HAP-1 (cell line): Measurements from ENCODE around the gene SULT1A4.
"Not testable (repeated sequence)": the region's sequence is repeated elsewhere in the genome, so short reads cannot be mapped to it uniquely, and the experiment has no call there.

ENCODE experiments used
- DNase-seq, 2 experiments: peaks; one replicate each; pipeline ENCODE4 v3.0.0-alpha.2; 2016 to 2020; ENCODE audit warnings: low spot score in 2 of 2
- H3K27me3 ChIP-seq: fragments of 250-450 bp; sonication (Bioruptor Pico); 2 replicates; pipeline ENCODE4 v1.5.1; 2020; ENCODE audit warnings: low read depth, mild to moderate bottlenecking, moderate library complexity
- H3K36me3 ChIP-seq: fragments of 250-450 bp; sonication (Bioruptor Pico); replicated peaks from 2 replicates; pipeline ENCODE4 v1.5.1; 2020; ENCODE audit warnings: mild to moderate bottlenecking
- H3K4me1 ChIP-seq: fragments of 250-450 bp; sonication (Bioruptor Pico); 2 replicates; pipeline ENCODE4 v1.5.1; 2020; ENCODE audit warnings: mild to moderate bottlenecking
- H3K4me3 ChIP-seq: fragments of 250-450 bp; sonication (Bioruptor Pico); 2 replicates; pipeline ENCODE4 v1.5.1; 2020; ENCODE audit warnings: mild to moderate bottlenecking, moderate library complexity
- H3K9me3 ChIP-seq: fragments of 250-450 bp; sonication (Bioruptor Pico); 2 replicates; pipeline ENCODE4 v1.5.1; 2020; ENCODE audit warnings: mild to moderate bottlenecking, moderate library complexity
- in situ Hi-C: fragments of 300-500 bp; cut with MboI; formaldehyde crosslinking; loops from 3 replicates; pipeline ENCODE4 v1.14.3; 2020; ENCODE audit warnings: low sequenced_read_pairs, inconsistent platforms, mixed read lengths

The SULT1A4 gene

GRCh38 chr16:29459706-29460646 is at the start of gene SULT1A4:
TSS of gene SULT1A4 (plus strand) at chr16:29459913. CDS start at chr16:29461386, 1,473 bp downstream.
- H3K4me3 ChIP-seq, H3K4me1 ChIP-seq, H3K36me3 ChIP-seq, DNase-seq, H3K27me3 ChIP-seq, H3K9me3 ChIP-seq, in situ Hi-C loops: not testable (repeated sequence)

- H3K4me1 ChIP-seq, H3K4me3 ChIP-seq, H3K27me3 ChIP-seq, DNase-seq, in situ Hi-C loops, H3K36me3 ChIP-seq, H3K9me3 ChIP-seq: not testable (repeated sequence)
Observed at GRCh38 chr16:29423587-29423986, 36.1 kb upstream of the SULT1A4 start.

GRCh38 chr16:29425390-29425789 is 34.3 kb upstream of the SULT1A4 start:
- H3K9me3 ChIP-seq, H3K36me3 ChIP-seq, H3K4me1 ChIP-seq, H3K27me3 ChIP-seq, H3K4me3 ChIP-seq, in situ Hi-C loops, DNase-seq: not testable (repeated sequence)

- in situ Hi-C loops, H3K36me3 ChIP-seq, H3K4me3 ChIP-seq, DNase-seq, H3K27me3 ChIP-seq, H3K9me3 ChIP-seq, H3K4me1 ChIP-seq: not testable (repeated sequence)
Observed at GRCh38 chr16:29453754-29454153, 6.0 kb upstream of the SULT1A4 start.

- H3K4me3 ChIP-seq, DNase-seq, in situ Hi-C loops, H3K9me3 ChIP-seq, H3K27me3 ChIP-seq, H3K4me1 ChIP-seq, H3K36me3 ChIP-seq: not testable (repeated sequence)
Observed at GRCh38 chr16:29454269-29454668, 5.4 kb upstream of the SULT1A4 start, which contains the start of the genes BOLA2 and SLX1B. TSS of gene BOLA2 (minus strand) at chr16:29454351. CDS start at chr16:29454253, 98 bp downstream. TSS of gene SLX1B (plus strand) at chr16:29454533.

GRCh38 chr16:29454828-29455227 is 4.9 kb upstream of the SULT1A4 start:
- H3K9me3 ChIP-seq, in situ Hi-C loops, H3K4me3 ChIP-seq, H3K4me1 ChIP-seq, DNase-seq, H3K27me3 ChIP-seq, H3K36me3 ChIP-seq: not testable (repeated sequence)

- H3K27me3 ChIP-seq, H3K9me3 ChIP-seq, DNase-seq, H3K4me1 ChIP-seq, H3K4me3 ChIP-seq, H3K36me3 ChIP-seq, in situ Hi-C loops: not testable (repeated sequence)
Observed at GRCh38 chr16:29457660-29458059, 2.1 kb upstream of the SULT1A4 start.

GRCh38 chr16:29460647-29461030 is 926 bp downstream of the SULT1A4 start:
- H3K4me3 ChIP-seq, H3K27me3 ChIP-seq, H3K4me1 ChIP-seq, H3K36me3 ChIP-seq, DNase-seq, H3K9me3 ChIP-seq, in situ Hi-C loops: not testable (repeated sequence)

- H3K9me3 ChIP-seq, DNase-seq, H3K4me3 ChIP-seq, H3K4me1 ChIP-seq, H3K27me3 ChIP-seq, H3K36me3 ChIP-seq, in situ Hi-C loops: not testable (repeated sequence)
Observed at GRCh38 chr16:29465985-29466824, 6.5 kb downstream of the SULT1A4 start.

- H3K36me3 ChIP-seq, H3K27me3 ChIP-seq, DNase-seq, H3K4me3 ChIP-seq, in situ Hi-C loops, H3K4me1 ChIP-seq, H3K9me3 ChIP-seq: not testable (repeated sequence)
Observed at GRCh38 chr16:29466904-29467303, 7.2 kb downstream of the SULT1A4 start.

- H3K36me3 ChIP-seq, H3K4me1 ChIP-seq, H3K9me3 ChIP-seq, DNase-seq, H3K4me3 ChIP-seq, H3K27me3 ChIP-seq, in situ Hi-C loops: not testable (repeated sequence)
Observed at GRCh38 chr16:29467654-29468366, 8.1 kb downstream of the SULT1A4 start.

GRCh38 chr16:29469660-29470059 is 9.9 kb downstream of the SULT1A4 start:
- H3K36me3 ChIP-seq, H3K27me3 ChIP-seq, H3K9me3 ChIP-seq, in situ Hi-C loops, H3K4me3 ChIP-seq, H3K4me1 ChIP-seq: not testable (repeated sequence)
- DNase-seq = peak in 1 of 2 experiments; percentile 21

- H3K4me1 ChIP-seq, H3K27me3 ChIP-seq, DNase-seq, in situ Hi-C loops, H3K9me3 ChIP-seq, H3K36me3 ChIP-seq, H3K4me3 ChIP-seq: not testable (repeated sequence)
Observed at GRCh38 chr16:29472065-29472464, 12.4 kb downstream of the SULT1A4 start.
